GM12872 (cell line): ENCODE data around the gene TCF15.

Experiments
- CTCF ChIP-seq: IDR thresholded peaks from 3 replicates; pipeline ENCODE4 v1.5.1; 2011; ENCODE audit warnings: low read depth, mild to moderate bottlenecking, low read length, moderate library complexity; ENCODE audit not compliant: insufficient read depth

TCF15 gene

GRCh38 chr20:653110-653589, 43.0 kb upstream of the TCF15 start, which contains the start of gene SRXN1:
Gene SRXN1 (minus strand): TSS chr20:653200. CDS start chr20:653185, 15 bp downstream.
- TF ChIP-seq CTCF = peak; percentile 57; the same call in 2 of the 3 replicates

- TF ChIP-seq CTCF = no peak
Measured at GRCh38 chr20:652615-653109, 42.6 kb upstream of the TCF15 start.

GRCh38 chr20:651713-652614, 41.9 kb upstream of the TCF15 start:
- TF ChIP-seq CTCF = no peak

GRCh38 chr20:650954-651353, 40.8 kb upstream of the TCF15 start:
- TF ChIP-seq CTCF = peak; percentile 34; the same call in 2 of the 3 replicates

- TF ChIP-seq CTCF = no peak
Measured at GRCh38 chr20:650281-650680, 40.2 kb upstream of the TCF15 start.

- TF ChIP-seq CTCF = no peak
Measured at GRCh38 chr20:647479-648019, 37.4 kb upstream of the TCF15 start.

- no peak for TF ChIP-seq CTCF
Measured at GRCh38 chr20:646868-647233, 36.7 kb upstream of the TCF15 start.
